Measurements from ENCODE around the gene MYCBP2.
A peak's percentile ranks its signal among the peaks of the same experiment; 100 is the strongest.
"Not testable (repeated sequence)": the region's sequence is repeated elsewhere in the genome, so short reads cannot be mapped to it uniquely, and the experiment has no call there.

Gene MYCBP2

DNA sequence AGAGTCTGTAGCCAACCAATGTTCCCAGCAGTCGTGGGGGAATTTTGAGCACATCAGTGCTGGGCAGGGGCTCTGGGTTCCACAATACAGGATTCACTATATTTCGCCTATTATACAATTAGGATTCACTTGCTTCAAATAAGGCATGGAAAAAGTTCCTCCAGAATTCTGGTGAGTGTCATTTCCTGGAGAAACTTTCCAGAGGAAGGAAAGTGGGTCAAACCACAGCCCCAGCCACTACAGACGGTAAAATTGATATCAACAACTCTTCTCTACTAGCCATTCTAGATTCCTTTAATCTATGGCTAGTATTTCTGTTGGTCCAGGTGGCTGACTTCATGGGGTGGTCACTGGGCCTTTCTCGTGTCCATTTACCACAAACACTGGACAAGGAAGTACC, 10.5 kb downstream of the MYCBP2 start:
- no peak overlapping the region for H3K4me3 ChIP-seq (replicated peaks in 1 of 2; ENCODE audit: low read depth in 2 of 2, low read length in 2 of 2)
- DNase-seq (ENCODE audit: low read depth in 2 of 2): no peak
- TF ChIP-seq, protein P1, sequence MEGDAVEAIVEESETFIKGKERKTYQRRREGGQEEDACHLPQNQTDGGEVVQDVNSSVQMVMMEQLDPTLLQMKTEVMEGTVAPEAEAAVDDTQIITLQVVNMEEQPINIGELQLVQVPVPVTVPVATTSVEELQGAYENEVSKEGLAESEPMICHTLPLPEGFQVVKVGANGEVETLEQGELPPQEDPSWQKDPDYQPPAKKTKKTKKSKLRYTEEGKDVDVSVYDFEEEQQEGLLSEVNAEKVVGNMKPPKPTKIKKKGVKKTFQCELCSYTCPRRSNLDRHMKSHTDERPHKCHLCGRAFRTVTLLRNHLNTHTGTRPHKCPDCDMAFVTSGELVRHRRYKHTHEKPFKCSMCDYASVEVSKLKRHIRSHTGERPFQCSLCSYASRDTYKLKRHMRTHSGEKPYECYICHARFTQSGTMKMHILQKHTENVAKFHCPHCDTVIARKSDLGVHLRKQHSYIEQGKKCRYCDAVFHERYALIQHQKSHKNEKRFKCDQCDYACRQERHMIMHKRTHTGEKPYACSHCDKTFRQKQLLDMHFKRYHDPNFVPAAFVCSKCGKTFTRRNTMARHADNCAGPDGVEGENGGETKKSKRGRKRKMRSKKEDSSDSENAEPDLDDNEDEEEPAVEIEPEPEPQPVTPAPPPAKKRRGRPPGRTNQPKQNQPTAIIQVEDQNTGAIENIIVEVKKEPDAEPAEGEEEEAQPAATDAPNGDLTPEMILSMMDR (IDR thresholded peaks at IDR 0.05; ENCODE audit: low read depth, low read length): no peak

DNA sequence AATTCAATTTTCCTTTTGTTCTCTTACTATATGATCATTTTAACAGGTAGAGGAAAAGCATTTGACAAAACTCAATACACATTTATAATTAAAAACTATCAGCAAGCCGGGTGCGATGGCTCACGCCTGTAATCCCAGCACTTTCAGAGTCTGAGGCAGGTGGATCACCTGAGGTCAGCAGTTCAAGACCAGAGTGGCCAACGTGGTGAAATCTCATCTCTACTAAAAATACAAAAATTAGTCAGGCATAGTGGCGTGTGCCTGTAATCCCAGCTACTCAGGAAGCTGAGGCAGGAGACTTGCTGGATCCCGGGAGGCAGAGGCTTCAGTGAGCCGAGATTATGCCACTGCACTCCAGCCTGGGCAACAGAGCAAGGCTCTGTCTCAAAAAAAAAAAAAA, 11.4 kb downstream of the MYCBP2 start:
- not testable (repeated sequence) for H3K4me3 ChIP-seq (replicated peaks in 1 of 2; ENCODE audit: low read depth in 2 of 2, low read length in 2 of 2); DNase-seq (ENCODE audit: low read depth in 2 of 2)

DNA sequence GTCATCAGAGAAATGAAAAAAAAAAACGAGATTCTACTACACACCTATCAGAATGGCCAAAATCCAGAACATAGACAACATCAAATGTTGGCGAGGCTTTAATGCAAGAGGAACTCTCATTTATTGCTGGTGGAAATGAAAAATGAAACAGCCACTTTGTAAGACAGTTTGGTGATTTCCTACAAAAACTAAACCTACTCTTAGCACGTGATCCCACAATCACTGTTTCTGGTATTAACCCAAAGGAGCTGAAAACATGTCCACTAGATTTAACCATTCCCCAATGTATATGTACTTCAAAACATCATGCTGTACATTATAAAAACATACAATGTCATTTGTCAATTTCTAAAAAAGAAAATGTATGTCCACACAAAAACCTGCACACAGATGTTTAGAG, 13.0 kb downstream of the MYCBP2 start:
- DNase-seq (ENCODE audit: low read depth in 2 of 2): no peak
- TF ChIP-seq, protein P1 (IDR thresholded peaks at IDR 0.05; ENCODE audit: low read depth, low read length): no peak
- H3K4me3 ChIP-seq (replicated peaks in 1 of 2; ENCODE audit: low read depth in 2 of 2, low read length in 2 of 2): no peak overlapping the region

DNA sequence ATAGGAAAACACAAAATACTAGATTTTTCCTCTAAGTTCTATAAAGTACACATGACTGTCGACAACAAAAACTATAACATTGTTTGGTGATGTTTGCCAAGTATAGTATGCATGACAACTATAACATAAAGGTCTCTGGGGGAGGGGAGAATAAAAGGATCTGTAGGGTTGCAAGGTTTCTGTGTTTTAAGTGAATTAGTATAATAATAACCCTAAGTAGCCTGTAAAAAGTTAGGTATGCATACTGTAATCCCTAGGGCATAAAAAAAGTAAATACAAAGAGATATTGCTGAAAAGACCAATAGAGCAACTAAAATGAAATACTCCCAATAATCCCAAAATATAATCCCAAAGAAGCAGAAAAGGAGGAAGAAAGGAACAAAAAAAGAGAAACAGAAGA, 14.6 kb downstream of the MYCBP2 start:
- no peak for DNase-seq (ENCODE audit: low read depth in 2 of 2)
- H3K4me3 ChIP-seq (replicated peaks in 1 of 2; ENCODE audit: low read depth in 2 of 2, low read length in 2 of 2): no peak overlapping the region
- TF ChIP-seq, protein P1 (IDR thresholded peaks at IDR 0.05; ENCODE audit: low read depth, low read length): no peak

DNA sequence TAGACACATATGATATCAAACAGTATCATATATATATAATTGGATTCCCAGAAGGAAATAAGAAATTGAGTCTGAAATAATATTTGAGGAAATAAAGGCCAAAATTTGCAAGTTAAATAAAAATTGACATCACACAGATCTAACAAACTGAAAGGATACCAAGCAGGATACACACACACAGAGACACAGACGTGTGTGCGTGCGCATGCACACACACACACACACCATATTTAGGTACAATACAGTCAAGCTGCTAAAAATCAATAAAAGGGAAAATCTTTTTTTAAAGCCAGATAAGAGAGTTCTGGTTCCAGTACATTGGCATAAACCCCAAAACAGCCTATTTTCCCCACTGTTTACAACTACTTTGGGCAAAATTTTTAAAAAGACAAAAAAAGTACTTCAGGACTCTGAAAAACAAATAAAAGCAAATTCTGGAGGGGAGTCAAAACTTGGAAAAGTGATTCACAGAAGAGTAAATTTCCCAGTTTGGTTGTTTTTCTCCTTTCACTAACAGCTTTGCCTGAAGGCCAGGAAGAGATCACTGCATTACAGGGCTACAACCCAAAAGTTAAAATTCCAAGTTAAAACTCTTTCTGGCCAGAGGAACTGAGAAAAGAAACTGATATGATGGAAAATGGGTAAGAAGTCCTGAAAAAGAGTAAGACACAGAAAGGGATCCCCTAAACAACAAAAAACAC, 16.2 kb downstream of the MYCBP2 start:
- no peak overlapping the region for H3K4me3 ChIP-seq (replicated peaks in 1 of 2; ENCODE audit: low read depth in 2 of 2, low read length in 2 of 2)
- peak; percentile 31 to 36 for DNase-seq (ENCODE audit: low read depth in 2 of 2)
- TF ChIP-seq, protein P1 (IDR thresholded peaks at IDR 0.05; ENCODE audit: low read depth, low read length): no peak

DNA sequence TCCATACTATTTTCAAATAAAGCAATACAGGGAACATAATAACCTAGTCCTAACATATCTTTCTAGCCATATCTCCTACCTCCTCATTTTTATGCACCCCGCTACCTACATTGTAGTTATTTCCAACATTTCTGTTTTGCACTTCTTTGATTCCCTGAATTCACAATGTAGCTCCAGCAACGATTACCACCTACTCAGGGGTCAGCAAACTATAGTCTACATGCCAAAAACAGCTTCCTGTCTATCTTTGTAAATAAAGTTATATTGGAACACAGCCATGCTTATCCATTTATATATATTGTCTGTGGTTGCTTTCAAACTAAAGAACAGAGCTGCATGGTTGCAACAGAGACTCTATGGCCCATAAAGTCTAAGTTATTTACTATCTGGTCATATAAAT, 16.7 kb downstream of the MYCBP2 start:
- TF ChIP-seq, protein P1 (IDR thresholded peaks at IDR 0.05; ENCODE audit: low read depth, low read length): no peak
- no peak overlapping the region for H3K4me3 ChIP-seq (replicated peaks in 1 of 2; ENCODE audit: low read depth in 2 of 2, low read length in 2 of 2)
- DNase-seq (ENCODE audit: low read depth in 2 of 2): no peak

DNA sequence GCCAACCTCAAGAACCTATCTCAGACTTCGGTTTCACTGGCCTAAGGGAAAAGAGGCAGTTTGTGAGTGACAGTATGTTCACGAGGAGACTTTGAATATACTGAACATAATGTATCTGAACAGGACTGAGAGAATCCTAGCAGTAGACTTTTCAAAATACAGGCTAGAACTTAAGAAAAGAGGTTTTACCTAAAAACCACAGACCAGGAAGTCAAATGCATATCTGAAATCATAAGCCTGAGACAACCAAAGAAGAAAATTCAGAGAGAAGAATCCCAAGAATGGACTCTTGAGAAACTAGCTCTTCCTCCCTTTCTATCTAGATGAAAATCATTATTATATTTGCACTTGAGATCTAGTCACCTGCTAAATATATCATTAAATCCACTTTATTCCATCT, 17.6 kb downstream of the MYCBP2 start:
- TF ChIP-seq, protein P1 (IDR thresholded peaks at IDR 0.05; ENCODE audit: low read depth, low read length): no peak
- DNase-seq (ENCODE audit: low read depth in 2 of 2): no peak
- no peak overlapping the region for H3K4me3 ChIP-seq (replicated peaks in 1 of 2; ENCODE audit: low read depth in 2 of 2, low read length in 2 of 2)
